ENCODE results near the gene NME8. TPM values are rescaled to one million over a fixed set of nuclear protein-coding genes. Genes with fewer than 3 reads are reported as not detected.

Gene NME8
- polyA plus RNA-seq, 2 of the 4 experiments (the other 2 are of a cell fraction): not detected

GRCh38 chr7:37947138-37947940 lies 98.9 kb downstream of the NME8 start:
- ATAC-seq: no peak
- peaks cover 25% of the 10 kb centered on the region for H3K4me1 ChIP-seq
- no peak for FAIRE-seq
- H3K9me3 ChIP-seq: no peaks in the 10 kb centered on the region
- ChIA-PET CTCF (interaction anchor here (1.0 kb wide), 1 partner anchor 27 kb away, joined by 4 read pairs; the partner anchor contains the start of gene EPDR1), POLR2A (no interaction called here)
- no peak overlapping the region for H3K4me3 ChIP-seq
- no peak overlapping the region for H3K4me2 ChIP-seq
- 92% methylated on average over 7 of the region's 7 CpGs for WGBS (ENCODE audit: missing lambda C conversion rate)
- TF ChIP-seq ZFP36 (IDR thresholded peaks at IDR 0.05; ENCODE audit: borderline replicate concordance, partially characterized antibody) (no peak), TFCP2L1 (CRISPR knock-in tag; IDR thresholded peaks at IDR 0.05) (no peak), HOXB5 (CRISPR knock-in tag; IDR thresholded peaks at IDR 0.05) (no peak), ELK1 (IDR thresholded peaks at IDR 0.05; ENCODE audit: low read depth, low read length) (no peak), CHD4 (IDR thresholded peaks at IDR 0.05; ENCODE audit: borderline replicate concordance) (no peak), EHMT2 (IDR thresholded peaks at IDR 0.05; ENCODE audit: low read depth) (no peak), MYC (IDR thresholded peaks at IDR 0.05; ENCODE audit: borderline replicate concordance, low read length) (no peak), JUN (IDR thresholded peaks at IDR 0.05) (no peak), ZNF302 (CRISPR knock-in tag; IDR thresholded peaks at IDR 0.05) (no peak), CTCF (IDR thresholded peaks at IDR 0.05) (no peak), ESRRA (IDR thresholded peaks at IDR 0.05; ENCODE audit: borderline replicate concordance, low read length) (no peak)
- H3K27ac ChIP-seq: no peak overlapping the region
- DNase-seq (ENCODE audit: low read depth in 1 of 2, low spot score in 1 of 2): no peak

- ChIA-PET POLR2A (no interaction called here), CTCF (interaction anchor here (1.0 kb wide), 1 partner anchor 27 kb away, joined by 4 read pairs; the partner anchor contains the start of gene EPDR1)
- ATAC-seq (no peak), DNase-seq (ENCODE audit: low read depth in 1 of 2, low spot score in 1 of 2) (no peak), FAIRE-seq (no peak)
- peaks cover 20% of the 10 kb centered on the region for H3K4me1 ChIP-seq
- H3K4me2 ChIP-seq: no peak overlapping the region
- no peaks in the 10 kb centered on the region for H3K9me3 ChIP-seq
- WGBS (ENCODE audit: missing lambda C conversion rate): 98% methylated on average over 7 of the region's 7 CpGs
- H3K4me3 ChIP-seq: no peak overlapping the region
- no peak overlapping the region for H3K27ac ChIP-seq
- no peak for TF ChIP-seq ESRRA (IDR thresholded peaks at IDR 0.05; ENCODE audit: borderline replicate concordance, low read length)
- TF ChIP-seq FOSB (CRISPR knock-in tag; IDR thresholded peaks at IDR 0.05): no peak
- TF ChIP-seq MAX (IDR thresholded peaks at IDR 0.05): no peak
- TF ChIP-seq FOSL2 (IDR thresholded peaks at IDR 0.05): no peak
- no peak for TF ChIP-seq FOSL2 (CRISPR knock-in tag; IDR thresholded peaks at IDR 0.05)
- no peak for TF ChIP-seq TP53 (CRISPR knock-in tag; IDR thresholded peaks at IDR 0.05)
Observed at GRCh38 chr7:37947941-37948210, 99.5 kb downstream of the NME8 start.

Other genes with a start within 250 kb of the NME8 start
- 0.49 and 0.61 TPM in 2 replicates for gene GPR141, start 164.8 kb upstream of the NME8 start, polyA plus RNA-seq (2011; rRNA removed)
- 0.11 to 0.12 TPM in 2 of 3 replicates, not detected in the other for gene GPR141, start 164.8 kb upstream of the NME8 start, polyA plus RNA-seq (2017; fragmentation: RNase III; extraction: RNeasy Plus Mini Kit Qiagen cat#74134 plus additional on column Dnase treatment)
- gene SFRP4, start 68.2 kb downstream of the NME8 start, polyA plus RNA-seq (2011; rRNA removed): 9.1 and 11.9 TPM in 2 replicates
- gene SFRP4, start 68.2 kb downstream of the NME8 start, polyA plus RNA-seq (2017; fragmentation: RNase III; extraction: RNeasy Plus Mini Kit Qiagen cat#74134 plus additional on column Dnase treatment): 7.4 to 9.8 TPM (median 8.4 TPM) in 3 replicates
- 112 TPM in 2 replicates for gene EPDR1, start 72.0 kb downstream of the NME8 start, polyA plus RNA-seq (2011; rRNA removed)
- 99.3 to 109 TPM (median 101 TPM) in 3 replicates for gene EPDR1, start 72.0 kb downstream of the NME8 start, polyA plus RNA-seq (2017; fragmentation: RNase III; extraction: RNeasy Plus Mini Kit Qiagen cat#74134 plus additional on column Dnase treatment)